RCC 7860 (cell line): ENCODE measurements around the gene EPHB1.

ENCODE experiments used
- DNase-seq: peaks from one replicate; pipeline ENCODE4 v3.0.0-alpha.2; 2015; ENCODE audit warnings: low spot score
- FAIRE-seq: peaks from 2 replicates; lab custom pipeline; 2012; peaks lifted over from hg19 to GRCh38; lab: Jason Lieb, UNC

Gene EPHB1

DNA sequence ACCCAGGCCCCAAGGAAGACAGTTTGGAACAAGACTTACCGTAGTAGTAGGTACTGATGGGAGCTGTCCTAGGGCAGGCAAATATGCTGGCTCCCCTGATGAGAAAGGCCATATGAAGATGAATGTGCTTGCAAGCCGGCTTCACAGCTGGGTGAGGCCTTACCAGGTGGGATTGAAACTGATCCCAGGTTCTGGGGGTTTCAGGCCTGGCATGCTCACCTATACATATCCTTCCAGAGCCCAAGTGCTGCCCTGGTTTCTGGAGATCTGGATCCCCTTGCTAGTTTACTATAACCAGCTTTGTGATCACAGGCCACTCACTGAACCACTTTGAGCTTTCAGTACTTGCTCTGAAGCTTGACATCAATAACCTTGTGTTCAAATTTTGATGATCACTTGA lies 274.3 kb downstream of the EPHB1 start:
- FAIRE-seq = no peak
- no peak for DNase-seq

- FAIRE-seq = no peak
Observed at GRCh38 chr3:135071483-135071882, 276.4 kb downstream of the EPHB1 start.

DNA sequence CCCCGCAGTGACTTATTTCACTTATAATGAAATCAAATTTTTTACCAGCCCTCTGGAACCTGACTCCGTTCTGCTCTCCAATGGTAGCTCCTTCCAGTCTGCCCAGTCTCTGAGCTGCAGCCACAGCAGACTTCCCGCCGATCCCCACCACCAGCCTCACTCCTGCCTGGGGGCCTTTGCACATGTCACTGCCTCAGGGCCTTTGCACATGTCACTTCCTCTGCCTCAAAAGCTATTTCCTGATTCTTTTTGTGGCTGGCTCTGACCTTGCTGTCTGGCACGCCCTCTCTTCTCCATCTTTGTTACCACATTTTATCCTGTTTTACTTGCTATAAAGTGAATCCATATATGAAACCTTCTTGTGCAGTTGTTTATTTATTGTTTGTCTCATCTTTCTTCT lies 277.4 kb downstream of the EPHB1 start:
- no peak for FAIRE-seq
- no peak for DNase-seq

More at GRCh38 chr3:135071483-135071882, 276.4 kb downstream of the EPHB1 start:
- no peak for DNase-seq

DNA sequence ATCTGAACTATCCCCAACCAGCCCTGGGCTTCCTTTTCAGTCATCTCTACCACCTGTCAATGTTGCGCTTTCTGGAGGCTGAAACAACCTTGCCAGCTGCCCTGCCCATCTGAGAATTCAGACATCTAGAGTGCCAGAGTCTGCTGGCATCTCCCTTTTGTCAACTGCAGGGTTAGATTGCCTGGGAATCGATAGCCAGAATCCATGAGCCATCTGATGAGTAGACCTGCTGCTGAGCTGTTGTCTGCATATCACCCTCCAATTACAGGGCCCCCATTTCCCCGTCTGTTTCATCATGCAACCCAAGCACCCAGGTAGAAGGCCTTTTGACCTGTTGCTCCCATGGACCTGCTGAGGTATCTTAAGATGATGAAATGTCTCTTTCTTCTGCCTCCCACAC lies 280.1 kb downstream of the EPHB1 start:
- DNase-seq (no peak), FAIRE-seq (no peak)

DNA sequence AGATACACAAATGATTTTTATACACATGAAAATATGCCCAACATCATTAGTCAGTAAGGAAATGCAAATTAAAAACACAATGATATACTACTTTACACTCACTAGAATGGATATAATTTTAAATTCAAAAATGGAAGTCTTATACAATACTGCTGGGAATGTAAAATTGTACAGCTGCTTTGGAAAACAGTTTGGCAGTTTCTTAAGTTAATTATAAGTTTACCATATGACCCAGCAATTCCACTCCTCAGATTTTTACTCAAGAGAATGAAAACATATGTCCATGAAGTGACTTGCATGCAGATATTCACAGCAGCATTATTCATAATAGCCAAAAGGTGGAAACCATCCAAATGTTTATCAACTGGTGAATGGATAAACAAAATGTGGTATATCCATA lies 281.3 kb downstream of the EPHB1 start:
- DNase-seq = no peak
- no peak for FAIRE-seq

DNA sequence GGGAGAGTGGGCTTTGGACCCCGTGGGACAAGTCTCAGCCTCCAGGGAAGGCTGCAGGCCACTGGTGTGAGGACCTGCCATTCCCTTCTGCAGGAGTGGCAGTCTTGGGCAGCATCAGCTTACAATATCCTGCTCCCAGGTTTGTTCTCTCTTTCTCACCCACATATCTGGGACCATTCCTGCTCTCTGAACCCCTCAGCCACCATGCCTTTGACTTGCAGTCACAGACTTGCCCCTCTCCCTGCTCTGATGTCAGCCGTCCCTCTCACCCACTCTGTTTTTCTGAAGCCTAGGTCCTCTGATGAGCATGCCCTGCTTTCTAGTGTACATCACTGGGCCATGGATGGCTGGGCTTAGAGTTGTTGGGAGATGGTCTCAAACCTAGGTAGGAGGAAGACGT lies 282.1 kb downstream of the EPHB1 start:
- no peak for FAIRE-seq
- no peak for DNase-seq

- FAIRE-seq (no peak), DNase-seq (no peak)
Observed at GRCh38 chr3:135078283-135078682, 283.2 kb downstream of the EPHB1 start.

GRCh38 chr3:135079095-135079494 lies 284.0 kb downstream of the EPHB1 start:
- no peak for DNase-seq
- FAIRE-seq = no peak

GRCh38 chr3:135081451-135081850 lies 286.4 kb downstream of the EPHB1 start:
- DNase-seq = no peak
- no peak for FAIRE-seq

GRCh38 chr3:135081856-135082434 lies 286.9 kb downstream of the EPHB1 start:
- FAIRE-seq (no peak), DNase-seq (no peak)

GRCh38 chr3:135082706-135083105 lies 287.6 kb downstream of the EPHB1 start:
- no peak for DNase-seq
- no peak for FAIRE-seq

- FAIRE-seq = no peak
- DNase-seq = no peak
Observed at GRCh38 chr3:135083179-135083578, 288.1 kb downstream of the EPHB1 start.

- DNase-seq (no peak), FAIRE-seq (no peak)
Observed at GRCh38 chr3:135083756-135084155, 288.7 kb downstream of the EPHB1 start.

- no peak for DNase-seq
- FAIRE-seq = no peak
Observed at GRCh38 chr3:135084405-135084804, 289.3 kb downstream of the EPHB1 start.

- no peak for DNase-seq
- no peak for FAIRE-seq
Observed at GRCh38 chr3:135084976-135085375, 289.9 kb downstream of the EPHB1 start.

DNA sequence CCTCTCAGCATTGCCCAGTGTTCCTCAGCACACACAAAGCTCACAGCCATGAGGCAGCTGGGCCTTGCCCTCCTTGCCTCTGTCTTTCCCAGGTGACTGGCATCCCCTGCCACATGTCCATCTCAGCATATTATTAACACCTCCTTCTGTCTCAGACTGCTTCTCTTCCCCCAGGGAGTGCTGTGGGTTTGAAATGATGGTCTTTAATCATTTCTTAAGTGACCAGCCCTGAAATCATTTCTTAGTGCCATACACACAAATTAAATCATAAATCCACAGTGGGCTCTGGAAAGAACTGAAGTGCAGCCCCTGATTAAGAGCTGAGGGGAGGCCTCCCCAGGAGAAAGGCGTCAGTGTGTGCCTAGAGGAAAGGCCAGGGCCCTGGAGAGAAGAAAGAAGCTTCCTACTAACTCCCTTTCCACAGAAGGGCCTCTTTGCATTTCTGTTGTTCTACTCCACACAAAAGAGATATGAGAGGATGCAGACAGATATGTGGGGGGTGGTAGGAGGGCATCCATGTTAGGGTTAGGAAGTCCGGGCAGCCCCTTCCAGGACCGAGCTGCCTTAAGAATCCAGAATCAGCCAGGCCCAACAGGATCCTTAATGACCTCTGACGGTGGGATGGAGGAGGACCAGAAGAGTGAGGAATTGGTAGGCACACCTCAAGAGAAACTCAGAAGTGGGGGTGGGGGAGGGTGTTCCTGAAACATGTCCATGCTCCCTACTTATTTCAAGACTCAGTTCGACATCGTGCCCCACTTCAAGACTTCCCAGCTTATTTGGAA lies 290.8 kb downstream of the EPHB1 start:
- no peak for FAIRE-seq
- no peak for DNase-seq

DNA sequence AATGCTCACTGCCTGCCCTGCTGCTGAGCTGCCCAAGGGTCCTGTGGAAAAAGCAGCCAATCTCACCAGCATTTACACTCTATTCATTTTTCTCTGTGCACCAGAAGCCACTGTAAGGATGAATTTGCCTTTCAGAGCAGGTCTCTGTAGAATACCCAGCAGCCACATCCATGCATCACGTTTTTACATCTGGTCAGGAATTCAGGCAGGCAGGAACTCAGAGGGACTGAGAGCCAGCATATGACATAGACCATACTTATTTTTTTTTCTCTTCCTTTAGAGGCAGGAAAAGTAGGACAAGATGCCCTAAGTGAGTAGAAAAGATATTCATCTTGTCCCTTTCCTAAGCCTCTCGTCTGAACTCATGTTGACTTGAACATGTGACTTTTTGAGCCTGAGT lies 292.7 kb downstream of the EPHB1 start:
- no peak for FAIRE-seq

DNA sequence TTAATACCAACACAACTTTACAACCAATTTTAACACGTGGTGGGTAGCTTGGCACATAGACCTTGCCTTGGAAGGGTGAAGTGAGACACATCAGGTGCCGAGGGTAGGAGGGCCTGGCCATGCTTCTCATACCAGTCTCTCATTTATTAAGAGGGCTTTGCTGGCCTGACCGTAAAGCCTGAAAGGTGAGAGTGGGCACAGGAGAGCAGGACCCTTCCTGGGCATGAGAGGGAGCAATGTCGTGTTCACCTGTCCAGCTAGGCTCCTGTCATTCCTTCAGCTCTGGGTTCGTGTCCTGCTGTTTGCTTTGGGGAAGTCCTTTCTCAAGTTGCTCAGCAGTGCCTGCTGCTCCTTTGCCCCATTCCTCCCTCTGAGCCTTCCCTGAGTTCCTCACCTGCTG lies 294.4 kb downstream of the EPHB1 start:
- no peak for DNase-seq
- FAIRE-seq = no peak

More for the DNA sequence above, 292.7 kb downstream of the EPHB1 start:
- no peak for DNase-seq

GRCh38 chr3:135090020-135090717 lies 295.1 kb downstream of the EPHB1 start:
- FAIRE-seq (no peak), DNase-seq (no peak)

- FAIRE-seq = no peak
- DNase-seq = no peak
Observed at GRCh38 chr3:135091946-135092345, 296.9 kb downstream of the EPHB1 start.

- DNase-seq (no peak), FAIRE-seq (no peak)
Observed at GRCh38 chr3:135093121-135093520, 298.1 kb downstream of the EPHB1 start.
